GM18517 (cell line): ENCODE results near the gene ACTN4.
"Not testable (repeated sequence)": the region's sequence is repeated elsewhere in the genome, so short reads cannot be mapped to it uniquely, and the experiment has no call there.

Experiments used
- ATAC-seq: cut with Tn5 transposase; IDR thresholded peaks from one replicate; pipeline ENCODE4 v1.9.1; 2021; ENCODE audit warnings: mild to moderate bottlenecking, moderate library complexity; ENCODE audit not compliant: unreplicated experiment

The ACTN4 gene

DNA sequence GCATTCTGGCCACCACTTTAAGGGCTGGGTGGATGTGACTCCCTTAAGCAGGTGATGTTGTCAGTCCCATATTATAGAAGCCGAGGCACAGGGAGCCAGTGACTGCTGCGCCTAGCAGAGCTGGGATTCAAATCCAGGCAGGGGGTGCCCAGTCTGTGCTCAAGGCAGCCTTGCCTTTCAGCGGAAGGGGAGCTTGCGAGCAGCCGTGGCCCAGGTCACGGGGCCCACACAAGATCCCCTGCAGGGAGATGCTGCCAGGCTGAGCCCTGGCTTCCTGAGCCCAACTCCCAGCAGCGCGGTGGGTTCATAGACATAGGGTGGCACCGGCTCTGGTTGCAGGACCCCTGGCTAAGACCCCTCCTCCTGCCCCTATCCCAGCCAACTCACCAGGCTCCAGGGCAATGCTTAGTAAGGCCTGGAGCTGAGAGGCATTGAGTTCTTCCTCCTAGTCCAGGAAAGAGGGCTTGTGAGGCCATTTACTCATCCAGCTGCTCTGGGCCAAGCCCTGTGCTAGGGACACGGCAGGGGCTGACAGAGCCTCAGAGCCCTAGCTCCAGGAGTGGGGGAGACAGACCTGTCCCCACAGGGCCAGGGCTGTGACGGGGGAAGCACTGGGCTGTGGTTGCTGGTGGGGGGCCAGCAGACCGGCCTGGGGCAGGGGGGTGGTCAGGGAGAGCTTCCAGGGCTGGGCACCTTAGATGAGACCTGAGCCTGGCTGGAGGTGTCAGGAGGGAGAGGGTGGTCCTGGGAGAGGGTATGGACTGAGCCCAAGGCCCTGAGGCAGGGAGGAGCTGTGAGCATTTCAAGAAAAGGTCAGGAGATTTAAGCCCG lies 87.2 kb downstream of the ACTN4 start:
- no peak for ATAC-seq

DNA sequence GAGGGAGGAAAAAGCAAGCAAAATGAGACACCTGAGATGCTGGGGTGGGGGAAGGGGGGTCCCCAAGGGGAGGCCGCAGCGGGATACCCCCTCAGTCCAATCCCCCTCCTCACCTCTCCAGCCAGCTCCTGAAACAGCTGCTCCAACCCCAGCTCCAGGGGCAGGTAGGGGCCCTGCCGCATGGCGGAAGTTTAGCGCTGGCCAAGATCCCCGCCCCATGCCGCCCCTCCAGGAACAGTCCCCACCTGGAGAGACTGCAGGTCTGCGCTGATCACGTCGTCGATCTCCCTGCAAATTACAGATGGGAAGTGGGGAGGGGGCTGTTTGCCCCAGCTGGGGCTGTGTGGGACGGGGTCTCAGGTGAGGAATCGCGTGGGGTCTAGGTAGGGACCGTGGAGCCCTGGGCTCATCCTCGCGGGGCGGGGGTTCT lies 87.8 kb downstream of the ACTN4 start:
- ATAC-seq, result no peak

DNA sequence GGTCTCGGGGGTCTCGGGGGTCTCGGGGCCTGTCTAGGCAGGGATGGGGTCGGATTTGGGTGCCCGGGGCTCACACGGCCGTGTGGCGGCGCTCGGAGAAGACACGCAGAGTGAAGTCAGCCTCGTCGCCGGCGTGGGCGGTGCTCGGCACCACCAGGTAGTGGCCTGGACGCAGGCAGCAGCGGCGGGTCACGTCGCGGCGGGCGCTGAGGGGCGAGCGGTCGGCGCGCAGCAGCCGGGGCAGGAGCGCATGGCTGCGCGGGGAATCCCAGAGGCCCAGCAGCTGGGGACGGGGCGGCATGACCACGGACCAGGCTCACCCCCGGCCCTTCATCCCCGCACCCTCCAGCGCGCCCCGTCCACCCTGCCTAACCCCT lies 88.6 kb downstream of the ACTN4 start:
- no peak for ATAC-seq

DNA sequence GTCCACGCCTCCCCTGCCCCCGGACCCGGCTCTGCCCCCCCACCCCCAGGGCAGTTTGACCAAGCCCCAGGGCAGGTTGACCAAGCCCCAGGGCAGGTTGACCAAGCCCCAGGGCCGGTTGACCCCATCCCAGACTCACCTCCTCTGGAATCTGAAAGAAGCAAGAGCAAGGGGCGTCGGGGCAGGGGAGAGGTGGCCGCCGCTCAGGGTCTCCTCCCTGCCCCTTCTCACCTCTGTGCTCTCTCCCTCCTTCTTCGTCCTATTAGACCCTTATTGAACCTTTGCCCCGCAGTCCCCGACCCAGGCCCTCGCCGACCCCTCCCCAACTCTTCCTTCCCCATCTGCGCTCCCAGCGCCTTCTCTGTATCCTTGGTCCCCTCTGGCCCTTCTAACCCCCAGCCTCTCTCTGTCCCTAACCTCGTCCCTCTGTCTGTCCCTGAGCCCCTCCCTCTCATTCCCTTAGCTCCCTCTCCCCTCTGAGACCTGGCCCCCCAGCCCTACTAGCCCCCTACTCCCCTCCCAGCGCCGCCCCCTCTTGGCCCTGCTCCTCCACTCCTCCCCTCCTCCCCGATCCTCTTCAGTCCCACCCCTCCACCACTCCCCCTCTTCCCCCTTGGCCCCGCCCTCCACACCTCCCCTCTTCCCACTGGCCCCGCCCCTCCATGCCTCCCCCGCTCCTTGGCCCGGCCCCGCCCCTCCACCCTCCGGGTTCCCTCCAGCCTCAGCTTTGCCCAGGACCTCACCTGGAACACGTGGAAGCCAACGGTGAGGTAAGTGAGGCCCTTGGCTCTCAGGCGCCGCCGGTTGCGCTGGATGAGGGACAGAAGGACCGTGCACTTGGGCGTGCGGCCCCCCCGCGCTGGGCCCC lies 89.2 kb downstream of the ACTN4 start:
- ATAC-seq, result no peak

DNA sequence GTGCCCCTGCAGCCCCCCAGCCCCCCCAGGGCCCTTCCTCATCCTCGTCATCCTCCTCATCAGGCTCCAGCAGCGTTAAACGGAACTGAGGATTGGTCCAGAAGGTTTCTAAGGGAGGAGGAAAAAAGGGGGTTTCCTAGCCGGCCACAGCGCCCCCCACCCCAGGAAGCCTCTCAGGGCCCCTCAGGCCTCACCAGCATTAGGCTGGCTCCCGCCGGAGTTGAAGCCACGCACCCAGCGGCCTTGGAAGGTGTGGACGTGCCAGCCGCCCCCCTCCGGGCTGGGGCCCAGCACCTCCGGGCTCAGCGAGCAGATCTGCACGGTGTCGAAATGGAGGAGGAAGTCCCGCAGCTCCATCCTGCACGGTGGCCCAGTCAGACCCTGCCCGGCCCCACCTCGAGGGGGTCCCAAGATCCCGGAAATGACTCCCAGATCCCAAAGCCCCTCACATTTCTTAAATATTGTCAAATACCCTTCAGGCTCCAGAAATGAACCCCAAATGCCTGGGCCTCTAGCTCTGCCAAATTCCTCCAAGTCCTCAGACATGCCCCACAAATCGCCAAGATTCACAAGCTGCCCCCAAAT lies 89.9 kb downstream of the ACTN4 start:
- no peak for ATAC-seq

DNA sequence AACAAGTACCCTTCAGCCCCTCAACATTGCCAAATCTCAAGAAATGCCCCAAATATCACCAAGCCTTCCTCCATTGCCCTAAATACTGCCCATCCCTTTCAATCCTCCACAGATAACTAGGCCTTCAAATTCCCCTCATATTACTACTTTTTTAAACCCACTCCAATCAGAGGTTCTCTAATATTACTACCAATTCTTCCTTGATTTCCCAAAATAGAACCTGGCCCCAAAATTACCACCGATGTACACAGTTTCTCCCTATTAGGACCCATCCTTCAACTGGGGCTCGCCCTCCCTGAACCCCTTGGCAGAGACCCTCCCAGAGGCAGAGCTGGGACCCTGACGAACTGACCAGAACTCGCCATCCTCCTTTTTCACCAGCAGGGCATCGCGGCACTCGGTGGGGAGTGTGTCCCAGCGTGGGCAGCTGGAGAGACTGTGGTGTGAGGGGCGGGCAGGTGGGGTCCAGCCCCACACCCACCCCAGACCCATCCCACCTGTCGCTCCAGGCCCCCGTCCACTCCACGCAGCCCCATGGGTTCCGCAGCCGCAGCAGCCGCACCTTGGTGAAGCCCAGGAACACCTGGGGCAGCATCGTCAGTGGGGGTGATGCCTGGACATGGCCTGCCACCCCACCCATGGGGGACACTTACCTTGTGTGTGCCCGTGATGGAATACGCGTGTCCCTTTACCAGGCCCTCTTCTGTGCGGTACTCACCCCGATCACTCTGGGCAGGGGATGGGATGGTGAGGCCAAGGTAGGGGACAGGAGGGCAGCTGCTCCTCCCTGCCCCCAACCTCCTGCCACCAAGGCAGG lies 90.7 kb downstream of the ACTN4 start:
- no peak for ATAC-seq

DNA sequence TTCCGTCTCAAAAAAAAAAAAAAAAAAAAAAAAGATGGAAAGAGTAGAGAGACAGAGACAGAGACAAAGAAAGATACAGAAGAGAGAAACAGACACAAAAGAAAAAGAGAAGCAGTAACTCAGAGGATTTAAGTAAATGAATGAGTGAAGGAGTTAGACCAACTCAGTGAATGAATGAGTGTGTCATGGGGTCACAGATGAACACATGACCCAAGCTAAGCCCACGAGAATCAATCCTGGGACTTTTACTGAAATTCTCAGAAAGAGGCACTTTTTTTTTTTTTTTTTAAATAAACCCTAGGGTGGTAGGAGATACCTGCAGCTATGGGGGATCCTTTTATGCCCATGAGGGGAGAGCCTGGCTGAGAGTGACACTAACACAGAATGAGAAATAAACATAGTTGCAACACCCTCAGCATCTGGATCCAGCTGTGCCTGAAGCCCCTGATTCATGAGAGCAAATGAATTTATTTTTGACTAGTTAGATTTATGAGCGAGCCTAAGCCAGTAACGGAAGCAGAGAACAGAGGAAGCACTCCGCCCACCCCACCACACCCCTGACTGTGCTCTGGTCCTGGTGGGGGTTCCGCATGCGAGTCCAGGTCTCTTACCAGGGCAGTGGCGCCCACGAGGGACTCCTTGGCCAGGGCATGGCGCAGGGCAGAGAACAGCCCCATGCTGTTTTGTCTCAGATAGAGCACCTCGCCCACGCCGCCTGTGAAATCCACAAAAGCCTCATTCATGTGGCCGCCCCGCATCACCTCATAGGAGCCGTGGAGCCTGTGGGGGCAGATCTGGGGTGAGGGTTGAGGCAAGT lies 92.2 kb downstream of the ACTN4 start:
- no peak for ATAC-seq

DNA sequence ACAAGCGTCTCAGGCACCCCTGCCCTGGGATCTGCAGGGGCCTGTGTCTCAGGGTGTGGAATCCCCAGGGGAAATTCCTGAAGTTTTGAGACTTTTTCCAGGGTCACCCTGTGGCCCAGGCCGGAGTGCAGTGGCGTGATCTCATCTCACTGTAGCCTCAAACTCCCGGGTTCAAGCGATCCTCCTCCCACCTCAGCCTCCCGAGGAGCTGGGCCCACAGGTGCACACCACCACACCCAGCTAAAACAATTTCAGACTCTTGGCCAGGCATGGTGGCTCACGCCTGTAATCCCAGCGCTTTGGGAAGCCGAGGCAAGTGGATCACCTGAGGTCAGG lies 92.8 kb downstream of the ACTN4 start:
- no peak for ATAC-seq

DNA sequence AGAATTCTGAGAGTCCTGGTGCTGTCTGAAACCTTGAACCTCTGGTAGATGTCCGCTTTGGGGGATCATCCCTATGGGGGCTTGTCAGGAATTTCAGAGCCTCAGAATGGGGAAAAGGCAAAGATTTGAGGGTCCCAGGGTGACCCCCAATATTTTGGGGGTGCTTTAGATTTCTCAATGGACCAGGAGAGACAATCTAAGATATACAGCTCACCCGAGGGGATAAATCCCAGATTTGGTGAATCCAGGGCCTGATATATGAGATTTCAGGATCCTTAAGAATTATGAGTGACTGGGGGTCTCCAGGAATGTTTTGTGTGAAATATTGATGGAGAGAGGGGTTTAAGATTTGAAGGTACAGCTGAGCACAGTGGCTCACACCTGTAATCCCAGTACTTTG lies 93.5 kb downstream of the ACTN4 start:
- no peak for ATAC-seq

DNA sequence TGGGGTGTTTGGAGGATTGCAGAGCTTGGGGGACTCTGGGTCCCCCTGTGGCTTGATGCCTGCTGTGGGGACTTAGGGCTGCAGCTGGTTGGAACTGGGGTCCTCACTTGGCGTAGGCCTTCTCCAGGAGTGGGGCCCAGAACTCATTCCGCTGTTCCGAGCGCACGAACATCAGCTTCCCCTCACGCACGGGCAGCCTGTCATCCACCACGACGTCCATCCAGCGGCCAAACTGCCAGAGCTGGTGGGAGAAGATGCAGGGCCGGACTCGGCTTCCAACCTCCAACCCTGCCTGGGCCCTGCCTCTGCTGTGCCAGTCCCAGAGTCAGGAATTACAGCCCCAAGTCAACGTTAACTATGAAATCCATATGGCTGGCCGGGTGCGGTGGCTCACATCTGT lies 94.2 kb downstream of the ACTN4 start:
- no peak for ATAC-seq

DNA sequence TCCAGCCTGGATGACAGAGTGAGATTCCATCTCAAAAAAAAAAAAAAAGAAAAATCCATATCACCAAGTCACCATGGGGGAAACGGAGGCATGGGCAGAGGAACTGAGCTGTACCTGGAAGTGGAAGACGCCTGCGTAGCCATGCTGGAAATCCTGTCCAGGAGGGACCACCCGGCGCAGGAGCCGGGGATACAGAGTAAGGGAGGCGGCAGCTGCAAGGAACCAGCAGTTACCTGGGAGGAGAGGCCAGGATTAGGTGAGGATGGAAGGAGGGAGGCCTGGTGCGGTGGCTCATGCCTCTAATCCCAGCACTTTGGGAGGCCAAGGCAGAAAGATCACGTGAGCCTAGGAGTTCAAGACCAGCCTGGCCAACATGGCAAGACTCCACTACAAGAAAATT lies 94.8 kb downstream of the ACTN4 start:
- ATAC-seq, result no peak

DNA sequence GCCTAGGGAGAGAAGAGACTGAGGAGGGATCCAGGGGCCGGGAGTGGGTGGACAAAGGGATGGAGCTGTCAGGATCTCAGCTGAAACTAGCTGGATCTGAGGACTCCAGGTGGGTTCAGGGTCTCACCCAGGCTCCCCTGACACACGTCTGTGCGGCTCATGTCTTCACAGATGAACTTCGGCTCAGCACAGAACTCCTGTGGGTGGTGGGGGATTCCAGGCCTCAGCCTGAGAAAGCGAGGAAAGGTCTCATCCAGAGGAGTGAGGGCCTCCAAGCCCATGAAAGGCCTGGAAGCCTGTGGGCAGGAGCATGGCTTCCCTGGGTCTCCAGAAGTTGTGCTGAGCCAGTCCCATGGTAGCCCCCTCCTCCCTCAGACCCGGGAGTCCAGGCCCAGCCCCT lies 95.5 kb downstream of the ACTN4 start:
- no peak for ATAC-seq

DNA sequence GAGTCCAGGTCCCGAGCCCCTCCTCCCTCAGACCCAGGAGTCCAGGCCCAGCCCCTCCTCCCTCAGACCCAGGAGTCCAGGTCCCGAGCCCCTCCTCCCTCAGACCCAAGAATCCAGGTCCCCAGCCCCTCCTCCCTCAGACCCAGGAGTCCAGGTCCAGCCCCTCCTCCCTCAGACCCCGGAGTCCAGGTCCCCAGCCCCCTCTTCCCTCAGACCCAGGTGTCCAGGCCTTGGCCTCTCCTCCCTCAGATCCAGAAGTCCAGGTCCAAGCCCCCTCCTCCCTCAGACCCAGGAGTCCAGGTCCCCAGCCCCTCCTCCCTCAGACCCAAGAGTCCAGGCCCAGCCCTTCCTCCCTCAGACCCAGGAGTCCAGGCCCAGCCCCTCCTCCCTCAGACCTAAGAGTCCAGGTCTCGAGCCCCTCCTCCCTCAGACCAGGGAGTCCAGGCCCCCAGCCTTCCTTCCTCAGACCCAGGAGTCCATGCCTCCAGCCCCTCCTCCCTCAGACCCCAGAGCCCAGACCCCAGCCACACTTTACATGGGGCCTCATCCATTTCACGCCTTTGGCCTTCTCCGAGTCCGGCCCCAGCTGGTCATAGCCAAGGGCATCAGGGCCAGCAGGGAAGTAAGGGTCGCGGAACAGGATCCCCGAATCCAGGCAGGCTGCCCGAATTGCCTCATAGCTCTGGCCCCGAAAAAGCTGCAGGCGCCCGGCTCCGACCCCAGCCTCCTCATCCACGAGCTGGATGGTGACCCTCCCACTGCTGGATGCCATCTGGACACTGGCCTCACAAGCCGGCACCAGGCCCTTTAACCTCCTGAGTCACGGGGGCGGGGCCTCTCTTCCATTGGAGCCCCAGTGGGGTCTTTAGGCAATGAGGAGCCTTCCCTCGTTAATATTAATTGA lies 96.2 kb downstream of the ACTN4 start:
- ATAC-seq, result no peak

DNA sequence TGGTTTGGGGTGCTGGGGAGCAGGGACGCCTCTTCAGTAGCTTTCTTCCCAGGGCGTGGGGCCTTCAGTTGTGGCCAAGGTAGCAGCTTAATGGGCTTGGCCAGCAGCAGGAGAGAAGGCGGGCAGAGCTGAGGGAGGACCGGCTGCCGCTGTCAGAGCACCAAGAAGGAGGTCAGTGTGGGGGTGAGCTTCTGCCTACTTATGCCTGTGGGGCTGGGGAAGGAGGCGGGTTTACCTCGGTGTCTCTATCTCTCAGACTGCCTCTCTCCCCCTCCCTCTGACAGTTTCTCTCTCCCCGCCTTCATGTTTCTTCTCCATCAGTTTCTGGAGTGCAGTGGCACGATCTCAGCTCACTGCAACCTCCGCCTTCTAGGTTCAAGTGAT lies 96.8 kb downstream of the ACTN4 start, which contains the start of gene CAPN12:
TSS of gene CAPN12 (minus strand) at position 177 of the 384 bp plus-strand sequence. CDS start 309 bp downstream, outside the sequence.
- no peak for ATAC-seq

DNA sequence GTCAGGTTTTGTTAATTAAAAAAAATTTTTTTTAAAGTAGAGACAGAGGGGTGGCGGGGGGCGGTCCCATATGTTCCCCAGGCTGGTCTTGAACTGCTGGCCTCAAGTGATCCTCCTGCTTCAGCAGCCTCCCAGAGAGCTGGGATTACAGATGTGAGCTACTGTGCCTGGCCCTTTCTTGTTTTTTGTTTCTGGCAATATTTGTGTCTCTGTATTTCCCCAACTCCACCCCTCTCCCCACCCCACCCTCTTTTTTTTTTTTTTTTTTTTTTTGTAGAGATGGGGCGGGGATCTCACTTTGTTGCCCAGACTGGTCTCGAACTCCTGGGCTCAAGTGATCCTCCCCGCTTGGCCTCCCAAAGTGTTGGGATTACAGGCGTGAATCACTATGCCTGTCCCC lies 97.4 kb downstream of the ACTN4 start:
- no peak for ATAC-seq

DNA sequence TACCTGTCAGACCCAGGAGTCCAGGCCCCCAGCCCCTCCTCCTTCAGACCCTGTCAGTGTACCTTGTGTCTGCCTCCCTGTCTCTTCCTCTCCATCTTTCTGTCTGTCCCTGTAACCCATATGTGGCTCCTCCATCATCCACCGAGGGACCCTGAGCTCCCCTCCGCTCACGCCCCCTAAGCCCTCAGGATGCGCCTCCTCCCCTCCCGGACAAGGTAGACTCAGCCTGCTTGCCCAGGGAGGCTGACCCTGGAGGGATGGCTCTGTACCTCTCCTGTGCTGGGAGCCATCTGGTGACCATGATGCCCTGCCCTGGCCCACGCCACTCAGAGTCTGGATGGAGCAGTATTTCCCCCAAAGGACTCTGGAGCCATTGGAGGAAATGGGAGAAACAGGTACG lies 97.9 kb downstream of the ACTN4 start:
- no peak for ATAC-seq

DNA sequence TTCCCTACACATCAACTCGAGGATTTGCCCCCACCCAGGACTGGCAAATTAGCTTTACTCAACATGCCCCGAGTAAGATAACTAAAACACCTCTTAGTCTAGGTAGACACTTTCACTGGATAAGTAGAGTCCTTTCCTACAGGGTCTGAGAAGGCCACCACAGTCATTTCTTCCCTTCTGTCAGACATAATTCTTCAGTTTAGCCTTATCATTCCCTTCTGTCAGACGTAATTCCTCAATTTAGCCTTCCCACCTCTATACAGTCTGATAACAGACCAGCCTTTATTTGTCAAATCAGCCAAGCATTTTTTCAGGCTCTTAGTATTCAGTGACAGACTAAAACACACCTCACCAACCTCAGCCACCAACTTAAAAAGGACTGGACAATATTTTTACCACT lies 106.3 kb downstream of the ACTN4 start:
- not testable (repeated sequence) for ATAC-seq

DNA sequence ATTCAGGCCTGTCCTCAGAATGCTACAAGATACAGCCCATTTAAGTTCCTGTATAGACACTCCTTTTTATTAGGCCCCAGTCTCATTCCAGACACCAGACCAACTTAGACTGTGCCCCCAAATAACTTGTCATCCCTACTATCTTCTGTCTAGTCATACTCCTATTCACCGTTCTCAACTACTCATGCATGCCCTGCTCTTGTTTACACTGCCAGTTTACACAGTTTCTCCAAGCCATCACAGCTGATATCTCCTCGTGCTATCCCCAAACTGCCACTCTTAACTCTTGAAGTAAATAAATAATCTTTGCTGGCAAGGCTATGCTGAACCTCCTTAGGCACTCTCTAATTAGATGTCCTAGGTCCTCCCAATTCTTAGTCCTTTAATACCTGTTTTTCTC lies 106.7 kb downstream of the ACTN4 start:
- not testable (repeated sequence) for ATAC-seq

DNA sequence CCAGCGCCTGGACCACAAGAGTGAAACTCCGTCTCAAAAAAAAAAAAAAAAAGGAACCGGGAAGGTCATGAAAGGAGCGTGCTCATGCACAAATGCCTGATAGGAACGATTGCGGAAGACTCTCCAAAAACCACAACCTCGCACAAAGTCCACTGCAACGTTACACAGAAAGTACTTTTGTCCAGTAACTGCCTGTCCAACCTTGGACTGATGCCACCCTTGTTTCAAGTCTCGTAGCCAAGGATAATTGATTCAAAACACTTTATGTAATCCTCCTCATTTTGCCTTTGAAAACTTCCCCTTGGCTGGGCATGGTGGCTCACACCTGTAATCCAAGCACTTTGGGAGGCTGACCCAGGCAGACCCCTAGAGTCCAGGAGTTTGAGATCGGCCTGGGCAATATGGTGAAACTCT lies 112.1 kb downstream of the ACTN4 start:
- ATAC-seq, result no peak
